GM21526 (cell line): ENCODE results near the gene RALGPS1.

Experiments
- ATAC-seq: cut with Tn5 transposase; IDR thresholded peaks from one replicate; pipeline ENCODE4 v1.9.1; 2021; ENCODE audit warnings: moderate library complexity; ENCODE audit not compliant: unreplicated experiment, low FRiP score

Gene RALGPS1

DNA sequence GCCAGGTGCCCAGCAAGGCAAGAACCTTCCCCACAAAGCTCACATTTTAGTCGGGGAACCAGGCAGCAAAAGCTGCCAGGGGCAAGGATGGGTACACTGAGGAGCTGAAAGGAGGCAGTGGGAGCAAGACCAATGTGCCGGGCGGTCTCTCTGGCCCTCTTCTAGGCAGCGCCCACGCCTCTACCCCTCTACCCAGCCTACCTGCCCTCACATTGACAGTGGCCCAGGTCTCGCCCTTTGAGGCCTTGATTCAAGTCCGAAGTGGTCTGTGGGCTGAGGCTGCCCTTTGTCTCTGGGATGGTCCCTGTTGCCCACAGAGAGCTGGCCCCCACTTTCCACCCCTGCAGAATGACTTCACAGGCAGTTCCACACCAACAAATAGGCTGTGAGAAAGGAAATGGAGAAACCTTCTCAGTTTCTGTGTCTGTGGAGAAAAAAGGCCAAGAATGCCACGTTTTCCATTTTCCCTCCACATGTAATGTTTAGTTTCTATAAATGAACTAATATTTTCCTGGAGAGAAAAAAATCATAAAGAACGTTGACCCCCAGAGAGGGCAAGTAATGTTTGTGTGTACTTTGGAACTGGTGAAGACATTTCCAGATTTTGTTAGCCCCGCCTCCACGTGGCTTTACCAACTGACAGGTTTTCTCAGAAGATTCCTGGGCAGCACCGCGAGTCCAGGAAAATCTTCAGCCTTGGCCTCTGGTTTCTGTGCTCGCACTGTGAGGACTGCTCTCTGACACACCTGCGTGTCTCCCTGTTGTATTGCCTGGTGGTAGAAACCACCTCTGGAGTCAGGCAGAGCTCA, 265.3 kb downstream of the RALGPS1 start:
- no peak for ATAC-seq

DNA sequence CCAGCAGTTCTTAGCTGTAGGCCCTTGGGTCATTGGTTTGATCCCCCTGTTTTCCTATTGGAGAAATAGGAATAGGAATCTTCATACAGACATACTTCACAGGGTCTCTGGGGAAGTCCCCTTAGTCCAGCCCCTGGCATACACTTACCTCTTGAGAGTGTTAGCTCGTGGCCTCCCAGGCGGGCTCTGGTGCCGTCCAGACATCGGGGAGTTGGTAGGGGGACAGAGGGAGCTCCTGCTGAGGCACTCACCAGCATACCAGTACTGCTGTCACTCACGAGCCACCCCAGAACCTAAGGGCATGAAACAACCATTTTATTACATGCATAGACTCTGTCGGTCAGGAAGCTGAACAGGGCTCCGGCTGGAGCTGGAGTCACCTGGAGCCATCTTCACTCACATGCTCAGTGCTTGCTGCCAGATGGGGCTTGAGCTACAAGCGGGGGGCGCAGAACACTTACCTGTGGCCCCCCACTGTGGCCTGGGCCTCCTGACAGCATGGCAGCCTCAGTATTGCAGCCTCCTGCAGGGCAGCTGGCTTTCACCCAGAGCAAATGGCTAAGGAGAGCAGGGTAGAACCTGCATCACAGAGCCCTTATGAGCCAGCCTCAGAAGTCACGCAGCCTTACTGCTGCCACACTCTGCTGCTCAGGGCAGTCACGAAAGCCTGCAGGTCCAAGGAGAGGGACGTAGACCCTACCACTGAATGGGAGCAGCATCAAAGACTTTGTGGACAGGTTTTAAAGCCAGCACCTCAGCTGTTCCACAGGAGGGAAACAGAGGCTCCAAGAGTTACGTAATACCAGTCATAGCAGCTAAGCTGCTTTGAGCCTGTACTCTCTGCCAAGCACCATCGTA, 266.1 kb downstream of the RALGPS1 start:
- ATAC-seq = no peak

DNA sequence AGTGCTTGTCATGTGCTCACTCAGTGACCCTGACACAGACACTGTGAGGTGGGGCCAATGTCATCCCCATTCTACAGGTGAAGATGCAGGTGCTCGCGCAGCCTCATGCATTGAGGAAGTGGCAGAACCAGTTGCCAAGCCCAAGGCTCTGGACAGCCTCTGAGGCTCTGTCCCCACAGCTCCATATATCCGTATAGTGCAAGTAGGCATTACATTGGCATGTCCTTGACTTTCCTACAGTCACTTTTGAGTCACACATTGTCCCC, 266.7 kb downstream of the RALGPS1 start:
- no peak for ATAC-seq

DNA sequence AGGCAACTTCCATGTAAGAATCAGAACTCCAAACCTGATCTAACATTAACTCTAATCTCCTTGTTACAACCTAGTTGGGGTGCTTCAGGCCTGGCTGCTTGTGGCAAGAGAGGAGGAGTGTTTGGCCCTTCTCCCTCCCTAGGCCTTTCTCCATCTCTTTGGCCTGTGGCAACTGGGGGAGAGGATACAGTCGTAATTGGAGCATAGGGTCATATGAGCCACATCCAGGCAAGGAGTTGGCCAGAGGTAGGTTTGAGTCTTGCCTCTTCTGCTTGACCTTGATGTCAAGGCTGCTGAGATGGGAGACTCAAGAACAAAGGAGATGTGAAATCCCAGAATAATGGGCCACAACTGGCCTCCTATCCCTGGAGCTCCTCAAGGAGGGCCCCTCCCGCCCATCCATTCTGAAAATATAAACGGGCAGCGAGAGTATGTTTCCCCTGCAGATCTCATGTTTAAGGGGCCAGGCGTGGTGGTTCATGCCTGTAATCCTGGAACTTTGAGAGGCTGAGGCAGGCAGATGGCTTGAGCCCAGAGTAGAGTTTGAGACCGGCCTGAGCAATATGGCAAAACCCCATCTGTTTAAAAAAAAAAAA, 267.1 kb downstream of the RALGPS1 start:
- no peak for ATAC-seq

DNA sequence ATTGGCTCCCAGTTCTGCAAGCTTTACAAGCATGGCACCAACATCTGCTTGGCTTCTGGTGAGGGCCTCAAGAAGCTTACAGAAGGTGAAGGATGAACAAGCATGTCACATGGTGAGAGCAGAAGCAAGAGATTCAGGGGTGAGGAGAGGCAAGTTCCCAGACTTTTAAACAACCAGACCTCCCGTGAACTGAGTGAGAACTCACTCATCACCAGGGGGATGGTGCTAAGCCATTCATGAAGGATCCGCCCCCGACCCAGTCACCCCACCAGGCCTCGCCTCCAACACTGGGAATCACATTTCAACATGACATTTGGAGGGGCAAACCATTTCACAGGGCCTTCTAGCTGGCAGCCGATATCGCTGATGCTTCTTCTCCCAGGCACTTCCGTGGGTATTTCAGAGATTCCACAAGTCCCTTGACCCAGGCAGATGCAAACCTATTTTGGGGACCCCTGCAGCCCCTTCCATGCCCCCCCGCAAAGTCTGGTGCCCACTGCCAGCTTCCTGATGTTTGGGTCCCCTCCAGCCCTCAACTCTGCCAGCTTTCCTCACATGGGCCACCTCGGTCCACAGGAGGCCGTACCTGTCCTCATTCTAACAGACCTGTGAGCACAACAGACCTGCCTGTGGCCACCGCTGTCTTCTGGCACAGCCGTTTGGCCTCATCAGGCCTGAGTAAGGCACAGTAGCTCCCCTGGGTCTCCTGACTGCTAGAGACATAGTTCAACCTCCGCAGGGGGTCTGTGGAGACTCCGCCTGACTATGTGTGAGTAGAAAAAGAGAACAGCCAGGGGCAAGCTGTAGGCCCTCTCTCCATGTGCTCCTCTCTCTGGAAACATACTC, 268.5 kb downstream of the RALGPS1 start:
- ATAC-seq = no peak

DNA sequence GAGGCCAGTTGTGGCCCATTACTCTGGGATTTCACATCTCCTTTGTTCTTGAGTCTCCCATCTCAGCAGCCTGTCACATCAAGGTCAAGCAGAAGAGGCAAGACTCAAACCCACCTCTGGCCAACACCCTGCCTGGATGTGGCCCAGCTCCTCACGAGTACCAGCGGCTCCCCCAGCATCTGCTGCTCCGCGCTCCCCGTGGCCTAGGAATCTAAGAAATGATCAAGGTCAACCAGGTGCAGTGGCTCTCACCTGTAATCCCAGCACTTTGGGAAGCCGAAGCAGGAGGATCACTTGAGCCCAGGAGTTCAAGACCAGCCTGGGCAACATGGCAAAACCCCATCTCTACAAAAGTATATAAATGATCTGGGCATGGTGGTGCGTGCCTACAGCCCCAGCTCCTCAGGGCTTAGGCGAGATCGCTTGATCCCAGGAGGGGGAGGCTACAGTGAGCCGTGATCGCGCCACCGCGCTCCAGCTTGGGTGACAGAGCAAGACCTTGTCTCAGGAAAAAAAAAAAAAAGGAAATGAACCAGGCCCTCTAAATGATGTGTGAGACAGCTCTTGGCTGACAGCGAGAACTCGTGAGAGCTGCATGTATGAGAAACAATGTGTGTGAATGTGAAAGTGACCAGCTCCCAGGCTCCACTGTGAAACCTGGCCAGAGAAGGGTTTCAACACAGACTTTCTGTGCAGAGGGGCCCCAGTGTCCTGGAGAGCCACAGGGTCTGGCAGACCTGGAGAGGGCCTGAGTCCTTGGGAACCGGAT, 269.4 kb downstream of the RALGPS1 start:
- ATAC-seq = no peak

DNA sequence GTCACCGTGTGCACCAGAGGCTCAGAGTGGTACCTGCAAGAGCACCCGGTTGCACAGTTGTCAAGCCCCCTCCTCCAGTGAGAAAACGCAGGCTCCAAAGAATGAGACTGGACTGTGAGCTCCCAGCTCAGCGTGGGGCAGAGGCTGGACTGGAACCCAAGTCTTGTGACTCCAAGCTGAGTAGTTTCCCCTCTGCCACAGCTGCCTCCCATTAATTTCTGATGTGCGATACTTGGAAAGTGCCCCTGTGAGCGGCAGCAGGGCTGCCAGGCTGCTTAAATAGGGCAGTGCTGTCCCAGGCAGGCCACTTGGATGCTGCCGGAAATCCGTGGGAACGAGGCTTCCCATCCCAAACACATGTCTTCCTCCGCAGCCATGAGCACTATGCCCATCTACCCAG, 270.1 kb downstream of the RALGPS1 start:
- ATAC-seq = no peak

DNA sequence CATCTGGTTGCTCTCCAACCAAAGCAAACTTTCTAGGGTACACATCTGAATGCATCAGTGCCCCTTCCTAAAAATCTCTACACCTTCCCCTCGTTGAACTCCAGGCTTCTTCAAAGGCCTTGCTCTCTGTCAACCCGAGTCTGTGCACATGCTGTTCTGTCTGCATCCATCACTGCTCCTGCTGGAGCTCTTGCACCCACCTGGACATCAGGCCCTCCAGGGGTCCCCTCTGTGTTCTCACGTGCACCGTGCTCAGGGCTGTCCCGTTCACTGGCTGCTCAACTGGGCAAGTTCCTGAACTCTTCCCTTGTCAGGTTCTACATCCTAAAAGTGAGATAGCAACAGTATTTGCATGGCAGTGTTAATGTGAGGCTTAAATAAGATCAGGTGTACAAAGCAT, 270.6 kb downstream of the RALGPS1 start:
- no peak for ATAC-seq

DNA sequence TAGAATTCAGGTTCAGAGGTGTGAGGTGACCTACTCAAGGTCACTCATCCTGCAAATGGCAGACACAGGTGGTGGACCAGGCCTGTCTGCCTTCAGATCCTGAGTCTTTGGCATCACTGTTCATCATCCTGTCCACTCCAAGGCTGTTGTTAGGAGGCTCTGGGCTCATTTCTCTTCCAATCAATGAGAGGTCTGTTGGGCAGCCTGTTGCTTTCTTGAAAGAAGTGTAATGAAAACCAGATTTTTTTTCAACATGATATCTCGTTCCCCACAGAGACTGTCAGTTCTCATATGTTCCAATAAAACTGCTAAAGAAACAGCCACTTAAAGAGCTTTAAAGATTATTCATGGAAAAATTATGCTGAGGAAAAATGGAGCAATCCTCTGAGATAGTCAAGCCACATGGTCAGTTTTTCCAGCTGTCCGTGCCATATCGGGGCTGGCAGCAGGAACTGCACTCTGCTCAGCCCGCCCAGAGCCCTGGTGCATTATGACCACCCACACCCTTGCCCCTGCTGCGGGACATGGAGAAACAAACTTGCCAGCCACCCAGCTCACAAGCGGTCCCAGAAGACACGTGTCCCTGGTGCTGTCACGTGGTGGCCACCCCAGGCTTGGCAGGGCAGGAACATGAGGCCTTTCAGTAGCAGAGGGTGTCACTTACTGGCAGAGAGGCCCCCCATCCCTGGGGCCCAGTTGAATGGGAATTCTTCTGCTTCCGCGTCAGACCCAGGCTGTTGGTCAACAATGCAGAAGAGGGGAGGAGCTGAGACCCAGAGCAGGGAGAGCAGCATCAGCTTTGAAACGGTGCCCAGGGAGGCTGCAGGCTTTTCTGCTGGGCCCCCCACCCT, 271.6 kb downstream of the RALGPS1 start:
- ATAC-seq = no peak

DNA sequence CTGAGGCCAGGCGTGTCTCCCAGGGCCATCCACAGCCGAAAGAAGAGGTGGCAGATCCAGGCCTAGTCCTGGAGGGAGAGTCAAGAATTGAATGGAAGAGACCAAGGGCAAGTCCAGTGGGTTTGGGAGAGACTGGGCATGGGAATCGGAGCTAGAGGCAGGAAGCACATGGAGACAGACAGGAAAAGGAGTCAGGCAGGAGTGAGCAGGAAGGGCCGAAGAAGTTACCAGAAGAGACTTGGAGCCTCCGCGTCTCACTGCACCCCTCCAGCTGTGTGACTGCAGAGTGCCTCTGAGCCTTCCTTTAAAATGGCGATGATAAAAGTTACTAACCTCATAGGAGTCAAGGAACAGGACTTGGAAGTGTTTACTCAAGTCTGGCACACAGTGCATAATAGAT, 272.2 kb downstream of the RALGPS1 start:
- no peak for ATAC-seq

DNA sequence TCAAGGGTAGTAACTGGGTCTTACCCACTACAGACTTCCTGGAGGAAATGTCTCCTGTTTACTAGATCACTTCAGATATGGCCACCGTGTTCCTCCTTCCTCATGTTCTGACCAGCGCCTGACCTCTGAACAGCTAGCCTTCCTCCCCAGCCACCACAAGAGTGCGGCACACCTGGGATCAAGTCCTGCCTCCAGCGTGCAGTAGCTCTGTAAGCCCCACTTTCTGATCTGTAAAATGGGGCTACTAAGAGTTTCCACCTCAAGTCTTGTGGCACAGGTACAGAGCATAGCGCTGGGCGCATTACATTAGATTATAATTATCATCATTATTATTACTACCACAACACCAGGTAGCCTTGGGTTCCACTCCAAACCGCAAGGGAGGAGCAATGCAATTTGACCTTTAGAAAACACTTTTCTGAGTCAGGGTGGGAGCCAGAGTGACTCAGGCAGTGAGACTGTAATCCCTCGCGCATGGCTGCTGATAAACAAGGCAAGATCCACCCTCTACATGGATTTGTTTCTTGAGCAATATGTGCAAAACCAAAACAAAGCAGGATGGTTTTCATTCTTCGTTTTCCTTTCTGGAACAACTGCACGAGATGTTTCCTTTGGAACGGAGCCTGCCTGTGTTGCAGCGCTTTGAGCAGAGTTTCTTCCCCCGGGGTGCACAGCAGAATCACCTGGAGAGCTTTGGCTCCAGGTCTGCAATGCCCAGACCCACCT, 272.8 kb downstream of the RALGPS1 start:
- ATAC-seq = no peak

DNA sequence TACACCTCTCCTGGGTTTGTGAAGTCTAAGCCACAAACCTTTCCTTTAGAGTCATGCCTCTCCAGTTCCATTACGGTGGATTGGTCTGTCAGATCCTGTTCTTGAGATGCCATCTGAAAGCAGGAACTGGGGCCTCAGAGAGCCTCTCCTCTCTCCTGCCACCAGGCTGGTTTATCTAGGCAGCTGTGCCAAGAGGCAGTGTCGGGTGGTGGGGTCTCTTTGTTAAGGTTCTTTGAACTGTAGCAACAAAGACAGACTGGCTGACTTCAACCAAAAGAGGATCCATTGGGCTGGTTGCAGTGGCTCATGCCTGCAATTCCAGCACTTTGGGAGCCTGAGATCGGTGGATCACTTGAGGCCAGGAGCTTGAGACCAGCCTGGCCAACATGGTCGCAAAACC, 273.8 kb downstream of the RALGPS1 start:
- no peak for ATAC-seq

DNA sequence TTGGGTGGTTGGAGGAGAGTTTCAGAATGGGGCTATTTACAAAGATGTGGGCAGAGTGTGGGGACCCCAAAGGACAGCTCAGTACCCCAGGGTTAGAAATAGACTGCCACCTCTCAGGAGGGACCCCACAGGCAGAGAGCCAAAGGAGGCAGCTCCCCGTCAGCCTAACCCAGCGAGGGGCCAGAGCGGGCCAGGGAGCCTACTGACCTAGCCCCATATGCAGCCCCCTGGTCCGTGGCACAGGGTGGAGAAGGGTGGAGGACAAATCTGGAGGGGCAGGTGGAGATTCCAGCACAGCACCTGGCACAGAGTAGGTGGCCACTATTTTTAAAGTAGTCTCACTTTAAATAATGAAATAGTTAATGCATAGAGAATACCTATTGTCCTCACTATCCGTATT, 275.0 kb downstream of the RALGPS1 start:
- no peak for ATAC-seq

DNA sequence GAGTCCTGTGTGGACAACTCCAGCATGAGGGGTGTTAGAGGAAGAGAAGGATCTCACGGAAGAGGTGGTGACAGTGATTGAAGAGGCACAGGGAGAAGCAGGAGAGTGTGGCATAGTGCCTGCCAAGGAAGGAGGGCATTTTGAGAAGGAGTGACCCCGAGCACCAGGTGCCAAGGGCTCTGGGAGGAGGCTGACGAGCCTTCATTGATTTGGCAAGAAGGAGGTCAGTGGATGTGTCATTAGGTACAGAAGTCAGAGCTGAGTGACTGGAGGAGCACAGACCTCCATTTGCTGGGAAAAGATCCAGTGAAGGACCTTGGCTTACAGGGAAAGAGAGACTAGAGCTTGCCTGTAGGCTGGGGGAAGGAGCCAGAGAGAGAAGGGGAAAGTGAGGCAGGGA, 278.2 kb downstream of the RALGPS1 start:
- no peak for ATAC-seq

DNA sequence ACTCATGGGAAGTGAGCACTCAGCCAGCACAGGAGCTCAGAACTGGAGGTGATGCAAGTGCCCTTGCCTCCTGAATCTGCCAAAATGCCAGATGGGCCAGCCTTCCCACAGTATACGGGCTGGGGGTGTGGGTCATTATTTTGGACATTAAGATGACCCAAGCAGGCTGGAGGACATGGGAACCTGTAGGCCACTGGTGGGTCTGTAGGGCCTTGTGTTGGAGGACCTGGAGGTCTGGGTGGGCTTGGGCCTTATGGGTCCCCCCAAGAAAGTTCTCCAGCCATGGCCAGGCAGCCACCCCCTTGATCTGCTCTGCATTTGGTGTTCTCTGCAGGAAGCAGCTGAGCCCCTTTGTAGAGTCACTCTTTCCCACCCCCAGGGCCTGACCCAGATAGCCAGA, 278.9 kb downstream of the RALGPS1 start:
- no peak for ATAC-seq

DNA sequence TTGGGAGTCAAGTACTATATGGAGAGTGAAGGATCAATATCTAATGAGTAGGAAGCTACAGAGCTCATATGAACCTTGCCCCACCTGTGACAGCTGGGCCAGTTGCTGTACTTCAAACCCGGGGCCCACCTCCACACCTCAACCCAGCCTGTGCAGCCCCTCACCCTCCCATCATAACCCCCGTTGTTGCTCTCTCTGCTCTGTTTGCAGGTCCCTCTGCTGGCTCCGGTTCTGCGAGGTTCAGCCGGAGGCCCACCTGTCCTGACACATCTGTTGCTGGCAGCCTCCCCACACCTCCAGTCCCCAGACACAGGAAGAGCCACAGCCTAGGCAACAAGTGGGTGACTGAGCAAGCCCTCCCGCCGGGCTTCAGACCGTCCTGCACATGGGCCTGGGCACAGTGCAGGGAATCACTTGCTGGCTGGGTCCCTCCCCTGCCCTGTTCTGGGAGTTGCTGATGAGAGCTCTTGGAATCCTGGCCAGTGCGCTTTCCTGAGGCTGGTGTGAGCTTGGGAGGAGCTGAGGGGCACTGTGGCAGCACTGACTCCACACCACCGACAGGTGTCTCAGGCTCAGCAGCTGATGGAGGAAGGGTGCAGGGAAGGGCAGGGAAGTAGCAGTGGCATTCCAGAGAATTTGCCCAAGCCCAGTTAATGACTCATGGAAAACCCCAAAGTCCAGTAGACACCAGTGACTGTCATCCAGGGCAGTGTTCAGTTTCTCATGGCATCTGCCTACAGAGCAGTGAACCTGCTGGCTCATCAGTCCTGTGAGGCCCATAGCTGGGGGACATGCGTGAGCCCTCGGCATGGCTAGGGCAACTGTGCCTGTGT, 280.5 kb downstream of the RALGPS1 start:
- ATAC-seq = no peak

DNA sequence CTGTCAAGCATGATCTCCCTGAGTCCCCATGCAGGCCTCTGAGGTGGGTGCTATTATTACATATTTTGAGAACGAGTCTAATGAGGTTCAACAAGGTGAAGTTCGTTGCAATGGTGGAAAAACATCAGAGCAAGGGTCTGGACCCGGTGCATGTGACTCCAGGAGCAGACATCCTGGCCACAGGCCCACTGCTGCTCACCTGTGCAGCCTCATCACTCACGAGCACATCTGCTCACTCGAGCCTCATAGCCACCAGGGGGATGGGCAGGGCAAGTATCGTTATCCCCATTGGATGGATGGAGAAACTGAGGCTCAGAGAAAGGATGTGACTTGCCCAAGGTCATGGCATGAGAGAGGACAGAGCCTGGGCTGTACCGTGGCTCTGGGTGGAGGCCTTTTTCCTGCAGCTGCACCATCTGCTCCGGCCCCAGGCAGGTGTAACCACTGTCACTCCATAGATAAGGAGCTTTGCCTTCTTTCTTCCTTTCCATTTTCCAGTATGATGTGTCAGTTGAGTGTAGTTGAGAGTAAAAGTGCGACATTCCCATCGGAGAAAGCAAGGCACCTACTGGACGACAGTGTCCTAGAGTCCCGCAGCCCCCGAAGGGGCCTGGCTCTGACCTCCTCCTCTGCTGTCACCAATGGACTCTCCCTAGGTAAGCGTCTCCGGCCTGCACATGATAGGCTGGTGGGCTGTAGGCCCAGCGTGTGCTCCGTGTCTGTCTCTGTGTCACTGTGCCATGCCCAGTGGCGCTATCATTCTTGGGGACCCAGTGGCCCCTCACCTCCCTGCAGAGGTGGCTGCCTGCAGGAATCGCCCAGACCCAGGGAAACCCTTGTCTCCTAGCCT, 281.6 kb downstream of the RALGPS1 start:
- ATAC-seq = no peak
